Panc1 (cell line): Measurements from ENCODE around the gene ATG10. TPM values are rescaled to one million over a fixed set of nuclear protein-coding genes. Genes with fewer than 3 reads are reported as not detected.

Source experiments
- ATAC-seq: fragments of 200-7000 bp; cut with Tn5 transposase; 2 replicates; pipeline ENCODE4 v1.9.1; 2020; ENCODE audit warnings: mild to moderate bottlenecking, moderate library complexity
- BruUV-seq: library from RNA; stranded (reverse); fragments of 400-500 nt; replicated peaks from 2 replicates; lab custom pipeline; 2021; lab: Mats Ljungman, UMichigan
- CTCF ChIA-PET: fragments of 300-600 bp; sonication (Branson Sonifier 250); formaldehyde crosslinking; loops from one replicate; lab custom pipeline; 2022; ENCODE audit warnings: antibody characterized with exemption; lab: Charles Lee
- POLR2A ChIA-PET: fragments of 300-600 bp; sonication (Branson Sonifier 250); formaldehyde crosslinking; loops from one replicate; lab custom pipeline; 2022; ENCODE audit warnings: antibody characterized with exemption; lab: Charles Lee
- DNase-seq: peaks from one replicate; pipeline ENCODE4 v3.0.0-alpha.2; 2010; ENCODE audit warnings: low read depth, low spot score
- H3K27ac ChIP-seq: 2 replicates; pipeline ENCODE4 v1.5.1; 2011; ENCODE audit warnings: mild to moderate bottlenecking, low read length, inconsistent platforms
- H3K27me3 ChIP-seq: fragments of 200-500 bp; sonication (Bioruptor generic); 2 replicates; pipeline ENCODE4 v1.6.0; 2014; ENCODE audit warnings: low read length, inconsistent platforms; ENCODE audit not compliant: control insufficient read depth, insufficient read depth
- H3K36me3 ChIP-seq: fragments of 200-500 bp; sonication (Bioruptor generic); 2 replicates; pipeline ENCODE4 v1.5.1; 2014; ENCODE audit warnings: inconsistent platforms, mild to moderate bottlenecking, low read length, moderate library complexity; ENCODE audit not compliant: control insufficient read depth, insufficient read depth
- H3K4me1 ChIP-seq: 2 replicates; pipeline ENCODE4 v1.5.1; 2011; ENCODE audit warnings: inconsistent platforms, mild to moderate bottlenecking, low read length, moderate library complexity; ENCODE audit not compliant: control insufficient read depth, insufficient read depth
- H3K4me3 ChIP-seq, 2 experiments: 2 replicates each; pipeline ENCODE4 v1.5.1; 2011 to 2012; ENCODE audit warnings: low read depth in 2 of 2, low read length in 2 of 2, mild to moderate bottlenecking in 2 of 2, inconsistent platforms in 1 of 2, moderate library complexity in 1 of 2
- H3K9me3 ChIP-seq: fragments of 200-500 bp; sonication (Bioruptor generic); 2 replicates; pipeline ENCODE4 v1.5.1; 2014; ENCODE audit warnings: low read depth, mild to moderate bottlenecking, inconsistent platforms, low read length, moderate library complexity; ENCODE audit not compliant: control insufficient read depth, insufficient read depth
- CTCF ChIP-seq: fragments of 450-650 bp; IDR thresholded peaks from 2 replicates; pipeline ENCODE4 v1.5.1; 2017; ENCODE audit warnings: mild to moderate bottlenecking
- POLR2AphosphoS5 ChIP-seq: IDR thresholded peaks from 2 replicates; pipeline ENCODE4 v1.6.1; 2012; ENCODE audit warnings: mild to moderate bottlenecking, low read depth, low read length, moderate library complexity
- REST ChIP-seq, 2 experiments: IDR thresholded peaks; 2 replicates each; pipeline ENCODE4 v1.6.1; 2011 to 2012; ENCODE audit warnings: low read depth in 2 of 2, control low read depth in 1 of 2, low read length in 1 of 2, mild to moderate bottlenecking in 1 of 2, moderate library complexity in 1 of 2; ENCODE audit not compliant: insufficient read depth in 1 of 2
- SIN3A ChIP-seq: IDR thresholded peaks from 2 replicates; pipeline ENCODE4 v1.6.1; 2012; ENCODE audit warnings: low read depth, mild to moderate bottlenecking, low read length, moderate library complexity, borderline replicate concordance; ENCODE audit not compliant: insufficient read depth
- TCF7L2 ChIP-seq: IDR thresholded peaks from 2 replicates; pipeline ENCODE4 v1.6.1; 2011; ENCODE audit warnings: mild to moderate bottlenecking, low read depth, low read length, inconsistent platforms
- in situ Hi-C: cut with HindIII; loops from 2 replicates; pipeline ENCODE4 v1.10.0; 2016; ENCODE audit warnings: low sequenced_read_pairs, low pct_unique_long_range_greater_than_20kb
- intact Hi-C: fragments of 100-400 bp; cut with micrococcal nuclease; formaldehyde crosslinking; loops from one replicate; pipeline ENCODE4 v1.10.0; 2022; ENCODE audit not compliant: unreplicated experiment
- total RNA-seq: library from RNA; stranded (reverse); gene quantifications from one replicate; pipeline ENCODE4 v1.2.1, GENCODE V29; 2021; ENCODE audit not compliant: unreplicated experiment

ATG10 gene
- total RNA-seq, 1 experiment from 2014 or later: 14.0 TPM

- ChIA-PET POLR2A (no interaction called here), CTCF (no interaction called here)
- intact Hi-C loops: no loop called here
Measured at GRCh38 chr5:82091617-82092016, 119.8 kb downstream of the ATG10 start.

GRCh38 chr5:82095536-82095935 is 123.7 kb downstream of the ATG10 start:
- intact Hi-C loops: no loop called here
- POLR2A ChIA-PET: no interaction called here
- CTCF ChIA-PET: interaction anchor here (0.5 kb wide), 1 partner anchor 116 kb away, joined by 5 read pairs; no protein-coding TSS in a partner anchor

More at GRCh38 chr5:82091617-82092016, 119.8 kb downstream of the ATG10 start:
- Histone ChIP-seq H3K27me3 (no peaks in the 10 kb centered on the region), H3K4me3 (no peak overlapping the region), H3K36me3 (no peaks in the 10 kb centered on the region), H3K4me1 (no peaks in the 10 kb centered on the region), H3K9me3 (peaks cover 31% of the 10 kb centered on the region; the same call in 1 of the 2 replicates), H3K27ac (no peak overlapping the region)
- no TSS peak for BruUV-seq
- ATAC-seq (no peak), DNase-seq (no peak)
- no peak for TF ChIP-seq TCF7L2
- TF ChIP-seq REST (IDR thresholded peaks at IDR 0.05; ENCODE audit: insufficient read depth in 1 of 2, low read depth in 2 of 2, low read length in 1 of 2): no peak
- no peak for TF ChIP-seq CTCF
- TF ChIP-seq SIN3A: no peak
- TF ChIP-seq POLR2AphosphoS5: no peak
- in situ Hi-C loops: no loop called here

More at GRCh38 chr5:82095536-82095935, 123.7 kb downstream of the ATG10 start:
- Histone ChIP-seq H3K36me3 (no peaks in the 10 kb centered on the region), H3K27me3 (no peaks in the 10 kb centered on the region), H3K4me3 (no peak overlapping the region), H3K4me1 (no peaks in the 10 kb centered on the region), H3K27ac (no peak overlapping the region), H3K9me3 (peaks cover 18% of the 10 kb centered on the region; the same call in 1 of the 2 replicates)
- ATAC-seq (no peak), DNase-seq (no peak)
- BruUV-seq: no TSS peak
- in situ Hi-C loops: no loop called here
- TF ChIP-seq POLR2AphosphoS5 (no peak), TCF7L2 (no peak), SIN3A (no peak), REST (IDR thresholded peaks at IDR 0.05; ENCODE audit: insufficient read depth in 1 of 2, low read depth in 2 of 2, low read length in 1 of 2) (no peak), CTCF (no peak)
